ENCODE results near the gene GPATCH2. TPM values are rescaled to one million over a fixed set of nuclear protein-coding genes. Genes with fewer than 3 reads are reported as not detected.

Gene GPATCH2
- total RNA-seq, 2 experiments from 2014 or later = 9.2 to 9.6 TPM

DNA sequence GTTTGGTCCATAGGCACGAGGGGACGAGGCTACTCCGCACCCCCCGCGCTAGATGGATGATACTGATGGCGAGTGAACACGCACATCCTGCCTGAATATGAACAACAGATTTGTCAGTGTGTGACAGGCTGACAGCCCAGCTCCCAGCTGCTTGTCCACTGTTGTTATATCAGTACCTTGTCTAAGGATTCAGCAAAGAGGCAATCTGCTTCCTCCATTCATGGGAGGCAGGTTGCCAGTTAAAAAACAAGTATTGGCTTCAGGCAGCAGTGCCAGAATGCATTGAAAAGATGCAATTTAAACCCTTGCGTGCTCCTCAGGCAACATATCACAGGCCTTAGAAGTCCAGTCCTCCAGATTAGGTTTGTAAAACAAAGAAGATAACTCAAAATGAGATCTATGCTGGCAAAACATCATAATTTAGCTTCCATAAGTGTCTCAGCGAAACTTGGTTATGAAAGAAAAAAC, 223.3 kb downstream of the GPATCH2 start:
- CTCF ChIA-PET = no interaction called here

DNA sequence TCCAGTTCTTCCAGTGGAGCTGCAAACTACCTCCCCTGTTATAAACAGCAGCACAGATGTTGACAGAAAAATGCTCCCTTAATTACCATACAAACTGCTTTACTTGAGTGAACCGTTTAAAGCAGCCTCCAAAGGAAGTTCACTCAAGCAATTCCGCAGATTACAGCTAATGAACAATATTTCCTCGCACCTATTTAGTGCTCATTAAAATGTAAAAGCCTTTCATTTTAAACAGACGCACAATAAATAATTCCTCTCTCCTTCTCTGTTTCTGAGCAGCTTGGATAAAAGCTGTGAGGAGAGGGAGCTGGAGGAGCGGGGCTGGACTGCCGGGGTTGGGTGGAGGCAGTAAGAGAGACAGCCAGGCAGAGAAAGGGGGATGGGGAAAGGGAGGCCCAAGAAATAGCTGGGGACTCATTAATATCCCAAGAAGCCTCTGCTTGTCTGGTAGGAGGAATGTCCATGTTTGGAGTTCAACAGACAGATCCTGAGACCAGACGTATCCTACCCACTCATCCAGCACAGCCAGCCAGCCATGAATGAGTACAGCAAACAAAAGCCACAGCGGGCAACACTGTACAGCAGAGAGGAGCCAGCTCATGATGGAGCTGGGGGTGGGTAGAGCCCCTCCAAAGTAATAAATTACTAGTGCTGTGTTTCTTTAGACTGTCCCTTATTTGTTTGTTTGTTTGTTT, 227.7 kb downstream of the GPATCH2 start:
- TF ChIP-seq, protein P1, sequence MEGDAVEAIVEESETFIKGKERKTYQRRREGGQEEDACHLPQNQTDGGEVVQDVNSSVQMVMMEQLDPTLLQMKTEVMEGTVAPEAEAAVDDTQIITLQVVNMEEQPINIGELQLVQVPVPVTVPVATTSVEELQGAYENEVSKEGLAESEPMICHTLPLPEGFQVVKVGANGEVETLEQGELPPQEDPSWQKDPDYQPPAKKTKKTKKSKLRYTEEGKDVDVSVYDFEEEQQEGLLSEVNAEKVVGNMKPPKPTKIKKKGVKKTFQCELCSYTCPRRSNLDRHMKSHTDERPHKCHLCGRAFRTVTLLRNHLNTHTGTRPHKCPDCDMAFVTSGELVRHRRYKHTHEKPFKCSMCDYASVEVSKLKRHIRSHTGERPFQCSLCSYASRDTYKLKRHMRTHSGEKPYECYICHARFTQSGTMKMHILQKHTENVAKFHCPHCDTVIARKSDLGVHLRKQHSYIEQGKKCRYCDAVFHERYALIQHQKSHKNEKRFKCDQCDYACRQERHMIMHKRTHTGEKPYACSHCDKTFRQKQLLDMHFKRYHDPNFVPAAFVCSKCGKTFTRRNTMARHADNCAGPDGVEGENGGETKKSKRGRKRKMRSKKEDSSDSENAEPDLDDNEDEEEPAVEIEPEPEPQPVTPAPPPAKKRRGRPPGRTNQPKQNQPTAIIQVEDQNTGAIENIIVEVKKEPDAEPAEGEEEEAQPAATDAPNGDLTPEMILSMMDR (IDR thresholded peaks at IDR 0.05) = no peak
- Mint-ChIP-seq H3K9me3 (peaks cover 2% of the 10 kb centered on the region), H3K4me1 (ENCODE audit: low read depth) (no peaks in the 10 kb centered on the region), H3K36me3 (ENCODE audit: low read depth) (no peaks in the 10 kb centered on the region), H3K27me3 (peaks cover 10% of the 10 kb centered on the region), H3K27ac (no peak overlapping the region), H3K4me3 (no peak overlapping the region)
- Histone ChIP-seq H3K36me3 (ENCODE audit: insufficient read depth, low read length) (no peaks in the 10 kb centered on the region), H3K4me1 (ENCODE audit: insufficient read depth, low read length) (no peaks in the 10 kb centered on the region), H3K4me3 (ENCODE audit: low read length) (no peak overlapping the region), H3K27ac (ENCODE audit: low read depth in 1 of 2, low read length in 2 of 2) (no peak overlapping the region), H3K9me3 (ENCODE audit: control insufficient read depth in 1 of 2, insufficient read depth in 1 of 2, low read length in 2 of 2) (no peaks in the 10 kb centered on the region), H3K27me3 (ENCODE audit: control insufficient read depth in 1 of 2, insufficient read depth in 2 of 2, low read length in 2 of 2) (no peaks in the 10 kb centered on the region)
- ATAC-seq (ENCODE audit: poor library complexity) (no peak), DNase-seq (no peak)
- intact Hi-C loops (cut with DNase I, micrococcal nuclease) = no loop called here
- ChIA-PET CTCF (no interaction called here), POLR2A (no interaction called here)

More for the DNA sequence above, 223.3 kb downstream of the GPATCH2 start:
- ATAC-seq (ENCODE audit: poor library complexity) (no peak), DNase-seq (no peak)
- H3K27me3 ChIP-seq (ENCODE audit: control insufficient read depth in 1 of 2, insufficient read depth in 2 of 2, low read length in 2 of 2) = no peaks in the 10 kb centered on the region
- intact Hi-C loops (cut with DNase I, micrococcal nuclease) = no loop called here
- no peak overlapping the region for H3K4me3 ChIP-seq (ENCODE audit: low read length)
- TF ChIP-seq, protein P1 (IDR thresholded peaks at IDR 0.05) = no peak
- H3K4me1 ChIP-seq (ENCODE audit: insufficient read depth, low read length) = no peaks in the 10 kb centered on the region
- H3K36me3 ChIP-seq (ENCODE audit: insufficient read depth, low read length) = no peaks in the 10 kb centered on the region
- no peaks in the 10 kb centered on the region for H3K27me3 Mint-ChIP-seq
- no peak overlapping the region for H3K4me3 Mint-ChIP-seq
- H3K27ac ChIP-seq (ENCODE audit: low read depth in 1 of 2, low read length in 2 of 2) = no peak overlapping the region
- no peaks in the 10 kb centered on the region for H3K4me1 Mint-ChIP-seq (ENCODE audit: low read depth)
- POLR2A ChIA-PET = no interaction called here
- no peaks in the 10 kb centered on the region for H3K36me3 Mint-ChIP-seq (ENCODE audit: low read depth)
- H3K9me3 Mint-ChIP-seq = peaks cover 2% of the 10 kb centered on the region
- H3K27ac Mint-ChIP-seq = no peak overlapping the region
- no peaks in the 10 kb centered on the region for H3K9me3 ChIP-seq (ENCODE audit: control insufficient read depth in 1 of 2, insufficient read depth in 1 of 2, low read length in 2 of 2)

DNA sequence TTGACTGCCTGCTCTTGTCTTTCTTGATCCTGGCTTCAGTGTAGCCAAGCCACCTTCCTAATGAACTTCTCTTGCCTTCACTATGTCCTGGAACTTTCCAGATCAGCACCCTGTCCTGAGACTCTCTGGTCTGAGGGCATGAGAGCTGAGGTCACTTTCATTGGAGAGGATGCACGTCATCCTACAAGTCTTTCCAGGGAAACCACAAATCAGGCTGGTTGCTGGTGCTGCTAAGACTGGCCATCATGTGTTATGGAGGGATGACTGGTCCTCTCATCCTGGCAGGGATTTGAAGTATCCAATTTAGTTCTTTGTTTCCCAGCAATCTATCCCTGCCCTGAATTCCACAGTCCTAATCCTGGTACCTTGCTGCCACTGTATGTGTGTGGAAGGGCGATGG, 228.6 kb downstream of the GPATCH2 start:
- peaks cover 2% of the 10 kb centered on the region for H3K9me3 Mint-ChIP-seq
- CTCF ChIA-PET = no interaction called here

More for the DNA sequence above, 228.6 kb downstream of the GPATCH2 start:
- Mint-ChIP-seq H3K4me1 (ENCODE audit: low read depth) (no peaks in the 10 kb centered on the region), H3K4me3 (no peak overlapping the region), H3K27me3 (peaks cover 10% of the 10 kb centered on the region), H3K27ac (no peak overlapping the region), H3K36me3 (ENCODE audit: low read depth) (no peaks in the 10 kb centered on the region)
- DNase-seq (no peak), ATAC-seq (ENCODE audit: poor library complexity) (no peak)
- intact Hi-C loops (cut with DNase I, micrococcal nuclease) = no loop called here
- H3K4me1 ChIP-seq (ENCODE audit: insufficient read depth, low read length) = no peaks in the 10 kb centered on the region
- no peaks in the 10 kb centered on the region for H3K36me3 ChIP-seq (ENCODE audit: insufficient read depth, low read length)
- no peak overlapping the region for H3K4me3 ChIP-seq (ENCODE audit: low read length)
- H3K27me3 ChIP-seq (ENCODE audit: control insufficient read depth in 1 of 2, insufficient read depth in 2 of 2, low read length in 2 of 2) = no peaks in the 10 kb centered on the region
- POLR2A ChIA-PET = no interaction called here
- TF ChIP-seq, protein P1 (IDR thresholded peaks at IDR 0.05) = no peak
- H3K9me3 ChIP-seq (ENCODE audit: control insufficient read depth in 1 of 2, insufficient read depth in 1 of 2, low read length in 2 of 2) = no peaks in the 10 kb centered on the region
- H3K27ac ChIP-seq (ENCODE audit: low read depth in 1 of 2, low read length in 2 of 2) = no peak overlapping the region
